ENCODE data around the gene ASGR2.

ASGR2 gene

DNA sequence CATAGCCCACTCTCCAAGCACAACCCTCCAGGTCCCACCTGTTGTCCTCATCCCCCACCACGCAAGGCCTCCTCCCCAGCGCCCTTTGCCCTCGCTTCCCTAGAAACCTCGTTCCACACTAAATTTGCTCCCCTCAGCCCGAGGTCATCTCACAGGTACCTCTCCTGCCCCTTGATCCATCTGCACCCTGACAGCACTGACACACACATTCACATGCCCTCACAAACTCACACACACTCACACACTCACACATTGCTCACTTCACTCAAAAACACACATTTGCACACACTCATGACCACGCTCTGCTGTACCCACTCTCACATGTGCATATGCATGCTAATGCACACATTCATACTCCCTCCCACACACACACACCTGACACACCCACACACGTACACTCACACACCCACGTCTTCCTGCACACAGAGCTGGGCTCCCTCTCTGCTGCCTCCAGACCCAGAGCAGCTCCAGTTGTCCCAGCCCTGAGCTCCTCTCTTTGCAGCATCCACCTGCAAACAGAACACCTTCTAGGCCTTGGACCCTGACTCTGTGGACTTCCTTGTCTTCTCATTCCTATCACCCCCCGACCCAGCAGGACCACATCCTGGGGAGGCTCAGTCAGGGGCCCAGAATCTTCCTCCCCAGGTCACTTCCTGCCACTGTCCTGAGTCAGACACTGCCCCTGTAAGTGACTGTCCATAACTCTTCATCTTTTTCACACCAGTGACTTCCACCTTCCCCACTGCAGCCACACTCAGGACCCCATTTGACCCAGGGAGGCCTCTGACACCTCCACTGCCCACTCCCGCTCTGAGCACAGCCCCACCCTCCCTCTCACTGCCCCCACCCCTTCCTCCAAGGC lies 4.9 kb downstream of the ASGR2 start:
- ChIA-PET CTCF (interaction anchor here (0.9 to 1.6 kb wide), 5 partner anchors 24 to 63 kb away, joined by 4 to 5 read pairs (median 4); no protein-coding TSS in a partner anchor), POLR2A (no interaction called here)
- DNase-seq (ENCODE audit: extremely low spot score) = peak; percentile 28
- TF ChIP-seq CTCF (IDR thresholded peaks at IDR 0.05; ENCODE audit: control extremely low read depth, extremely low read depth, low read depth, missing control alignments) = no peak

GRCh38 chr17:7108981-7109380 lies 5.6 kb downstream of the ASGR2 start:
- TF ChIP-seq CTCF (IDR thresholded peaks at IDR 0.05; ENCODE audit: control extremely low read depth, extremely low read depth, low read depth, missing control alignments) = no peak
- no peak for DNase-seq (ENCODE audit: extremely low spot score)
- ChIA-PET POLR2A (no interaction called here), CTCF (interaction anchor here (0.9 to 1.6 kb wide), 5 partner anchors 24 to 276 kb away, joined by 3 to 5 read pairs (median 4); no protein-coding TSS in a partner anchor)

DNA sequence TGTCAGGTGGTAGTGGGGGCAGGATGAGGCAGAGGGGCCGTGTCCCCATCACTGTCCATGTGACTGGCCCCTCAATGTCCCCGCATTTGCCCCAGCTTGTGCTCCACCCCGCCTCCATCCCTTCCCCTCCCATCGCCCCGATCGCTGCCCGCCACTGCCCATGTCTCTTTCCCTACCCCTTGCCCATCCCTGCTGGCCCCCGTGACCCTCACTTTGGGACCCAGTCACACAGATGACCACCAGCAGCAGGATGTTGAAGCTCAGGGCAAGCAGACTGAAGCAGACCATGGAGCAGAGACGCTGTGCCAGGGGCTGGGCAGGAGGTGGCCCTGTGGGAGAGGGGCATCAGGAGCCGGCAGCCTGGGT lies 6.1 kb downstream of the ASGR2 start:
- no peak for TF ChIP-seq CTCF (IDR thresholded peaks at IDR 0.05; ENCODE audit: control extremely low read depth, extremely low read depth, low read depth, missing control alignments)
- CTCF ChIA-PET = interaction anchor here (0.9 to 1.6 kb wide), 5 partner anchors 25 to 276 kb away, joined by 3 to 5 read pairs (median 4); no protein-coding TSS in a partner anchor
- POLR2A ChIA-PET = no interaction called here
- DNase-seq (ENCODE audit: extremely low spot score) = no peak

- POLR2A ChIA-PET = no interaction called here
- DNase-seq (ENCODE audit: extremely low spot score) = no peak
- CTCF ChIA-PET = interaction anchor here (1.1 to 1.4 kb wide), 3 partner anchors 25 to 275 kb away, joined by 3 to 4 read pairs (median 4); no protein-coding TSS in a partner anchor
- no peak for TF ChIP-seq CTCF (IDR thresholded peaks at IDR 0.05; ENCODE audit: control extremely low read depth, extremely low read depth, low read depth, missing control alignments)
These were observed 6.6 kb downstream of the ASGR2 start for GRCh38 chr17:7107795-7108559.

- ChIA-PET CTCF (no interaction called here), POLR2A (no interaction called here)
- DNase-seq (ENCODE audit: extremely low spot score) = no peak
- no peak for TF ChIP-seq CTCF (IDR thresholded peaks at IDR 0.05; ENCODE audit: control extremely low read depth, extremely low read depth, low read depth, missing control alignments)
These were observed 7.4 kb downstream of the ASGR2 start for GRCh38 chr17:7107012-7107754.

DNA sequence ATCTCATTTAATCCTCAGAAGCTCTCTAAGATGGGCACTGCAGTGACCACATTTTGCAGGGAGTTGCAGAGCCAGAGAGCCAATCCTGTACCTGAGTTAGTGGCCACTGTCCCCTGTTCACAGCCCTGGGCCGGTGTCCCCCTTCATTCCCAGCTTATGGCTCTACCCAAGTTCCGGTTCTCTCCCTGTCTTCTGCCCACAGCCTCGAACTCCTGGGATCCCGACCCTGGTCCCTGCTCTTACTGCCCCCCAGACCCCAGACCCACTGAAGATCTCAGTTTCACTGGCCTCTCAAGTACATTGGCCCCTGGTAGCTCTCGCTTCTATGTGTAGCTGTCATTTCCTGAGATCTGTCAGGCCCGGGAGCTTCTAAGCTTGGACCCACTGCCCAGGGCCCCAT lies 12.2 kb downstream of the ASGR2 start:
- TF ChIP-seq CTCF (IDR thresholded peaks at IDR 0.05; ENCODE audit: control extremely low read depth, extremely low read depth, low read depth, missing control alignments) = no peak
- POLR2A ChIA-PET = no interaction called here
- DNase-seq (ENCODE audit: extremely low spot score) = peak; percentile 9
- CTCF ChIA-PET = interaction anchor here (0.8 to 1.4 kb wide), 4 partner anchors 9 to 35 kb away, joined by 3 to 4 read pairs (median 3); no protein-coding TSS in a partner anchor
